GDM1 (cell line): ENCODE measurements around the gene HSPB6.
A peak's percentile ranks its signal among the peaks of the same experiment; 100 is the strongest.

Experiments
- DNase-seq: peaks from one replicate; lab custom pipeline; 2025; lab: John Stamatoyannopoulos, UW

Gene HSPB6

DNA sequence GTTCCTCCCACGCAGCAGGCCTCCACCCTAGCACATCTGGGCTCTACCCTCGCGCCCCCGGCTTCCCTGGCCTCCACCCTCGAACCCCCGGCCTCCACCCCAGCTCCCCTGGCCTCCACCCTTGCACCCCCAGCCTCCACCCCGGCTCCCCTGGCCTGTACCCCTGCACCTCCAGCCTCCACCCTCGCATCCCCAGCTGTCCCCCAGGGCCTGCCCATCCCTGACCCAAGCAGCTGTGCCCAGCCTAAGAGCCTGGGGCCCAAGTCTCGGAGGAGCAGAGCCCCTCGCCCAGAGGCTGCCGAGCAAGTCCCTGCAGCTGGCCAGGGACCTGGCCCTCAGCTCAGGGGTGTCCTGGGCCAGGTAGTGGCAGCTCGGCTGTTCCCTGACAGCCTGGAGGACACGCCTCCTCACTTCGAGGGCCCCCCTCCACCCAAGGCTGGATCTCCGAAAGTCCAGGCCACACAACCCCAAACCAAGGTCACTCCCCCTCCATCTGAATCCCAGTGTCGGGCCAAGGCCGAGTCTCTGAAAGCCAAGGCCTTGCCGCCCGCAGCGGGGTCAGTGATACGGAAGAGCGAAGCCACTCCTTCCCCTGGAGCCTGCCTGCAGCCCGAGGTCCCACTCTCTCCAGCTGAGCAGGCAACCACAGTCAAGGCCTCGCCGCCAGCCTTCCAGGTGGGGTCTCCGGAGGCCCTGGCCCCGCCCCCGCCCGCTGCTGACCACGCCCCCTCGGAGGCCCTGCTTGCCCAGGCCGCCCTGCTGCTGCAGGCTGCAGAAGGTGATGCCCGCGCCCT lies 10.7 kb upstream of the HSPB6 start:
- DNase-seq: no peak

DNA sequence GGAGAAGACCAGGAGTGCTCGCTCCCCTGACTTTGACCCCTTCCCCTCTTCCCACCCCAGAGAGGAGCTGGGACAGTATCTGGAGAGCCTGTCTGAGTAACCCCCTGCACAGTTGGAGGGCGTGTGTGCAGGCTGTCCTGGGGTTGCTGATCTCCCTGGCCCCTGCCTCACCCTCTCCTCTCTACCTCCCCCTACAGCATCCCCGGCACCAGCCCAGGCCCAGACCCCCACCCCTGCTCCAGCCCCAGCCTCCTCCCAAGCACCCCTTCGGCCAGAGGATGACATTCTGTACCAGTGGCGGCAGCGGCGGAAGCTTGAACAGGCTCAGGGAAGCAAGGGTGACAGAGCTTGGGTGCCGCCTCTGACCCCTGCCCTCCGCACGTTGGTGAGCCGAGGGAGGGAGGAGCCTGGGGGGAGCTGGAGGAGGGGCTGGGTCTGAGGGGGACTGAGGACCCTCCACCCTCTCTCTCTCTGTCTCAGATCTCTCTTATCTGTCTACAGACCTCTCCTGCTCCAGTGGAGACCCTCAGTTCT lies 9.8 kb upstream of the HSPB6 start:
- DNase-seq: no peak

DNA sequence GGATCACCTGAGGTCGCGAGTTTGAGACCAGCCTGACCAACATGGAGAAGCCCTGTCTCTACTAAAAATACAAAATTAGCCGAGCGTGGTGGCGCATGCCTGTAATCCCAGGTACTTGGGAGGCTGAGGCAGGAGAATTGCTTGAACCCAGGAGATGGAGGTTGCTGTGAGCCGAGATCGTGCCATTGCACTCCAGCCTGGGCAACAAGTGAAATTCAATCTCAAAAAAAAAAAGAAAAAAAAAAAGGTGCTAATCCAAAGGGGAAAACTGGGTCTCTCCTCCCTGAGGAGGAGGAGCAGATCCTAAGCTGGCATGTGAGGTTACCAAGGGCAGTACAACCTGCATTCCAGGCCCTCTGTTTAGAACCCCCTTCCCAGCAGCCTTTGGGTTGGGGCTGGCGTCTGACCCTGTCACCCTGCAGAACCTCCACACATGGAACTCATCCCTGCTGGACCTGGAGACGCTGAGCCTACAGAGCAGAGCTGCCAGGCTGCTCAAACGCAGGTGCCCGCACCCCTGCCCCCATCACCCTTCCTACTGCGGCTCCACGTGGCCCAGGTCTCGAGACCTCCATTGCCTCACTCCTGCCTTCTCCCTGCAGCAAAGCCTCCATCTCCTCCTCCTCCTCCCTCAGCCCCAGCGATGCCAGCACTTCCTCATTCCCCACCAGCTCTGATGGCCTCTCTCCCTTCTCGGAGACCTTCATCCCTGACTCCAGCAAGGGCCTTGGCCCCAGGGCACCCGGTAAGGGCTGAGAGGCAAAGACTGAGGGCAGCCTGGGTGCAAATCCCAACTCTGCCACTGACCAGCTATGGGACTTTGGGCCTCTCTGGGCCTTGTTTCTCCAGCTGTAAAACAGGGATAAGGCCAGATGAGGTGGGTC lies 7.8 kb upstream of the HSPB6 start:
- no peak for DNase-seq

DNA sequence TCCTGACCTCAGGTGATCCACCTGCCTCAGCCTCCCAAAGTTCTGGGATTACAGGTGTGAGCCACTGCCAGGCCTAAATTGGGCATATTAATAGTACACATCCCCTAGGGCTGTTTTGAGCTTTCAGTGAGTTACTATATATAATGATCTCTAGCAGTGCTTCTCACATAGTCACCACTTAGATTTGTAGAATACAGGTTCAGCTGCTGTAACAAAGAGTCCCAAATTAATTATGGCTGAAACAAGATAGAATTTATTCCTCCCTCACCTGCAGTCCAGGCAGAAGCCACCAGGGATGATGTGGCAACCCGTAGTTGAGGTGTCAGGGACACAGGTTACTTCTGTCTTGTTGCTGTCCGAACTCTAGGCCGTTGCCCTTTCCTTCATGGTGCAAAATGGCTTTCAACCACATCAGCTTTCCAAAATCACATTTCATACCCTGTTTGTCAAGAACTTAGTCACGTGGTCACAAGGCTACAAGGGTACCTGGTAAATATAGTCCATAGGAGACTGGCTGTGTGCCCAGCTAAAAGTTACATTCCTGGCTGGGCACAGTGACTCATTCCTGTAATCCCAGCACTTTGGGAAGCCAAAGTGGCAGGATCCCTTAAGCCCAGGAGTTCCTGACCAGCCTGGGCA lies 4.0 kb upstream of the HSPB6 start:
- no peak for DNase-seq

DNA sequence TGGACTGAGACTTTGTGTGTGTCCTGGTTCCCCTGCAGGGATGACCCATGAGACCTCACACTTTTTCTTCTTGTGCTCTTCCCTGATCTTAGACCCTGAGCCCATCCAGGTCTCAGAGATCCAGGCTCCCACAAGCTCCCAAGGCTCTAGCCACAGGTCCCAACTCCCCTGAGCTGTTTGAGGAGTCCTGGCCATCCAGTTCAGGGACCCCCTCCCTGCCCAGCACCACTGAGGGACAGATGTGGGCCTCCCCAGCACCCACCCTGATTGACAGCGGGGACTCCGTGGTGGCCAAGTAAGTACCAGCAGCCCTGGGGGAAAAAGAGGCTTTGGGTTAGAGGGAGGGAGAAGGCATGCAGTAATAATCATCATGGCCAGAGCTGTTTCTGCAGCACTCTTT lies 2.9 kb upstream of the HSPB6 start:
- no peak for DNase-seq

DNA sequence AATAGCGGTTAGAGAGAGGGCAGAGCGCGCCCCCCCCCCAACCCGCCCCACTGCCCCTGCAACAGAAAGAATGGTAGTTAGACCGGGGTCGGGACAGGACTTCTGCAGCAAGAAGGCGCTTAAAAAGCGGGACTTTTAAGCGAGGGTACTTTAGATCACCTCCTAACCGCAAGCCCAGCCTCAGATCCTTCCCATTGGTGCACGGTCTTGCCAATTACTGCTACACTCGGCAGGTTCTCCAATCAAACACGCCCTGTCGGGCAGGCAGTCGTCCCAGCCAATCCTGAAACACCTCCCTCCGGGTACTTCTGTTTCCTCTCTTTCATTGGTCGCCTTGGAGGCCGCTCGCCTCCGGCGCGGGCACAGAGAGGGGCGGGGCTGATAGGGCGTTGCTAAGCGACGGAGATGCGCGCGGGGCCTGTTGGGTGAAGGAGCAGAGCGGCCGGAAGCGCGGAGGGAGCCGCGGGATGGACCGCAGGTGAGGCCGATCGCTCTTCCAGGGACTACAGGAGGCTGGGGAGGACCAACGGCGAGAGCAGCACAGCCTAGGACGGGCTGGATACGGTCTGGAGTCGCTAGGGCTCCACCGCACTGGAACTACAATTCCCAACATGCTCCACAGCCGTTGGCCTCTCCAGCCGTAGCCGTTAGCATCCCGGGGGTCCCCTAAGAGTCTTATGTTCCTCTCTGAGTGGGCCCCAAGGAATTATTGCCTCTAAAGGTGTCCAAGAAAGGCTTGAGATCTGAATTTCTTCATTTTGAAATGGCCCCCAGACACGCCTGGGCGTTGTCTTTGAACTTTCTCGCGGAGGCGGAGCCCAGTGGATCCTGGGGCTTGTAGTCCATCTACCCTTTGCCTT lies 1.1 kb upstream of the HSPB6 start, which contains the start of gene PROSER3:
TSS of gene PROSER3 (plus strand) at position 428 of the 860 bp plus-strand sequence. CDS start at position 468, 40 bp downstream.
- DNase-seq: peak; percentile 98

DNA sequence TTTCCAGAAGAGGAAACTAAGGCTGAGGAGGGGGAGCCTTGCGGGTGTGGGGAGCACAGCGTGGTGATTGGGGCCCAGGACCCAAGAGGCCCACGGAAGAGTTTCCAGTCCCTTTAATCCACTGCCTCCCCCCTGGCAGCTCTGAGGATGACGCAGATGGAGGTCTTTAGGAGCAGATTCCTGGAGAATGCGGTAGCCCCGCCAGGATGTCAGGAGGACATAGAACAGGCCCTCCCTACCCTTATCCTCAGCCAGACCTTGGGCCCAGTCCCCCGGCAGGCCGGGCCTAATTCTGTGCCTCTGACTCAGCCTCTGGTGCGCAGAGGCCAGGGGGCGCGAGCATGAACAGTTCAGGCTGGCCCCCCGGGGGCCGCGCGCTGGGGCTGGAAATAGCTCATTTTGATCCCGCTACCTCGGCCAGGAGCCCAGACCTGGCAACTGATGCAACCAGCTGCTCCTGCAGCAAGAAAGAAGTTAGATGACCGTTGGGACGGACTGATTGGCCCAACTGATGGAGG lies 461 bp upstream of the HSPB6 start:
- no peak for DNase-seq

DNA sequence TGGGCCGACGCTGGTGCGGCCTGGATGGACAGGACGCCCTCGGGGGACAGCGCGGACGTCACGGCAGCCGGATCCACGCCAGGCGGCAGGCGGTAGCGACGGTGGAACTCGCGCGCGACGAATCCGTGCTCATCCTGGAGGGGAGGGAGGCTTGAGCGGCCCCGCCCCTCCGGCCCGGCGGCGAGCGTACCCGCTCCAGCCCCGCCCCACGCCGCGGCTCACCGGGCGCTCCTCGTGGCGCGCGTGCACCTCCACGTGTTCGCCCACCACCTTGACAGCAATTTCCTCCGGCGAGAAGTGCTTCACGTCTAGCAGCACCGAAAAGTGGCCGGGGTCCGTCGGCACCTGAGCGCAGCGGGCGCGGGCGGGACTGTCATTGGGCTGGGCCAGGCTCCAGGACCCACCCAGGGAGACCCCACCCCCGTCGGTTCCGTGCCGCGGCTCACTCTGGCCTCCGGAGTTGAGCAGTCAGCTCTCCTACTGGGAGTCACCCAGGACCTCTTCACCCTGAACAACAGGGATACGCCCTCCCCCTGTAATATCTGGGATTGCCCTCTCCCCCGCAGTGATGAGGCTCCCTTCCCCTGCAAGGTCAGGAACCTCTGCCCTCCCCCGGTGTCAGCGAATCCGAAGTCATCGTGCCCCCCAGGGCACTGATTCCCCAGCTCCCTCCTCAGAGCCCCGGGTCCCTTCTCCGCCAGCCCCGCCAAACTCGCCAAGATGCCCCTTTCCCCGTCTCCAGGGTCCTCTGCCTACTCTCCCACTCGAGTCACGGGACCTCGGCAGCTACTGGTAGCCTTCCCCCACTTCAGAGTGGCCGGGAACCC lies 1.1 kb downstream of the HSPB6 start:
- no peak for DNase-seq

DNA sequence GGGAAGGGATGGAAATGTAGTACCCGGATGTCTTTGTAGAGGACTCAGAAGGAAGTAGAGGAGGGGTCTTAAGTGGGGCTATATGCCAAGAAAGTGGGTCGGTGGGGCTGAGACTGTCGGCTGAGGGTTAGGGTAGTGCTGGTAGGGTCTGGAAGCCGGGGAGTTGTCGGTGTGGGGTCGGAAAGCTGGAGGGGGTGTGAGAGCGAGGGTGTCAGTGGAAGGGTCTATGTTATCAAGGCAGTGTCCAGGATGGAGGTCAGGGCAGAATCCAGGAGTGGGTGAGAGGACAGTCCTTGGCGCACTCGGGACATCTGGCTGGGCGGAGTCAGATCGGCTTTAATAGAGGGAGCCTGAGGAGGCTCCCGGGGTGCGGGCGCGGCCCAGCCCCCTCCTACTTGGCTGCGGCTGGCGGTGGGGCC lies 1.7 kb downstream of the HSPB6 start:
- no peak for DNase-seq

DNA sequence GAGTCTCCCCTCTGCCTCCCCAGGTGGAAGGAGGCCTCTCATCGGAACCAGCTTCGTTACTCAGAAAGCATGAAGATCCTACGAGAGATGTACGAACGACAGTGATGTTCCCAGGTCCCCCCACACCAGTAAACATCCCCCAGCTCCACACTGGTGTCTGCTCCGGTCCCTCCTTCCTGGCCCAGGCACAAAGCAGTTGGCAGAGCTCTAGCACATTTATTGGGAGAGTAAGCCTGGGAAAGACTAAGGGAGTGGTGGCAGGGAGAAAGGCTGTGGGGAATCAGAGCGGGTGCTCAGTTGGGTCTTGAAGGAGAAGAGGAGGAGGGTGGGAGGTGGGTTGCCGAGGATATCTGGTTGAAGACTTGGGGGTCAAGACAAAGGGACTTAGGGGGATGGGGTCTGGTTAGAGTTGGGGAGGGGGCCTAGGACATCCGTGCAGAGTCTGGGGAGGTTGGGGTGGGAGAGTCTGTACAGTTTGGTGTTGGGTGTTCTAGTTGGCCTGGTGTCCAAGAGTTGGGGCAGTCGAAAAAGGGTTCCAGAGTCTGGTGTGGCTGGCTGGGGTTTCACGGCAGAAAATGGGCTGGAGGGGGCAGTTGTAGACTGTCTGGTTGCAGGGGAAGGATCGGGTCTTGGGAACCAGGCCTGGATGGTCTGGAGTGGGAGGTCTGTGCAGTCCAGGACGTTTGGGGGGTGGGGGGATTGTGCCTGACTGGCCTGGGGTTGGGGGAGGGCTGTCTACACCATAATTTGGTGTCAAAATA lies 2.3 kb downstream of the HSPB6 start:
- DNase-seq: no peak

DNA sequence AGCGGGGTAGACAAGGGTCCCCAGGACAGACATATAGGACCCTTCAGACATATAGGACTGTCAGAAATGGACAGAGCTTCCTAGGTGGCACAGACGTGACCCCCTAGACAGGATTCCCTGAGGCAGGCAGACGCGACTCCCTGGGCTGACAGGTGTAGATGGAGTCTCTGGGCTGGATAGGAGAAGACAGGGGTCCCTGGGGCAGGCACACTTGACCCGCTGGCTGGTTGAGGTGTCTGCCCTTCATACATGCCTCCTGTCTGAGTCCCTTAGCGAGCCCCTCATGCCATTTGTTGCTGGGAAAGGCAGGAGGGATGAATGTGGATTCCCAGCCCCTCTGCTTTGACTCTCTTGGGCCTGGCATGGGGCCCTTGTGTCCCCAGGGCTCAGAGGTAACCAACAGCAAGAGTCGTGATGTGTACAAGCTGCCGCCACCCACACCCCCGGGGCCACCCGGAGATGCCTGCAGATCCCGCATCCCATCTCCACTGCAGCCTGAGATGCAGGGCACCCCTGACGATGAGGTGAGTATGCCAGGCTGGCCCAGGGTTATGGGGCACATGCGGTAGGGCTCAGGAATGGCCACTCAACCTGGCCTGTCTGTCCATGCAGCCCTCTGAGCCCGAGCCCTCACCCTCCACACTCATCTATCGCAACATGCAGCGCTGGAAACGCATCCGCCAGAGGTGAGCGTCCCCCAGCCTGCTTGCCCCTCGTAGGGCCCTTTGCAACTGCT lies 3.0 kb downstream of the HSPB6 start:
- no peak for DNase-seq

DNA sequence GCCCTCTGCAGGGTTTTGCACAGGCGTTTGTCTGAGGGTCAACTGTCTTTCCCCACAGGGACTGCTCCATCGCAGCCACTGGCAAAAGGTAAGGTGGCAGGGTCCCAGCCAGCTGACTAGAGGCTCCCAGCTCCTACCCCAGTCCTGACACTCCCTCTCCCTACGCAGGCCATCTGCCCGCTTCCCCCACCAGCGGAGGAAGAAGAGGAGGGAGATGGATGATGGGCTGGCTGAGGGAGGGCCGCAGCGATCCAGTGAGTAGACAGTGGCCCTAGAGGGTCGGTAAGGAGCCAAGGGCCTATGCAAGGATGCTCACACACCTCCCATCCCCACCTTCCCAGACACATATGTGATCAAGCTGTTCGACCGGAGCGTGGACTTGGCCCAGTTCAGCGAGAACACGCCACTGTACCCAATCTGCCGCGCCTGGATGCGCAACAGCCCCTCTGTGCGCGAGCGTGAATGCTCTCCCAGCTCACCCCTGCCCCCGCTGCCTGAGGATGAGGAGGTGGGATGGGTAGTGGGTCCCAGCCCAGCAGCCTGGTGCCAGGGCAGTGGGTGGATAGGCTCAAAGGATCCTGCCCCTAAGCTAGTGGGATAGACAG lies 4.0 kb downstream of the HSPB6 start:
- no peak for DNase-seq

DNA sequence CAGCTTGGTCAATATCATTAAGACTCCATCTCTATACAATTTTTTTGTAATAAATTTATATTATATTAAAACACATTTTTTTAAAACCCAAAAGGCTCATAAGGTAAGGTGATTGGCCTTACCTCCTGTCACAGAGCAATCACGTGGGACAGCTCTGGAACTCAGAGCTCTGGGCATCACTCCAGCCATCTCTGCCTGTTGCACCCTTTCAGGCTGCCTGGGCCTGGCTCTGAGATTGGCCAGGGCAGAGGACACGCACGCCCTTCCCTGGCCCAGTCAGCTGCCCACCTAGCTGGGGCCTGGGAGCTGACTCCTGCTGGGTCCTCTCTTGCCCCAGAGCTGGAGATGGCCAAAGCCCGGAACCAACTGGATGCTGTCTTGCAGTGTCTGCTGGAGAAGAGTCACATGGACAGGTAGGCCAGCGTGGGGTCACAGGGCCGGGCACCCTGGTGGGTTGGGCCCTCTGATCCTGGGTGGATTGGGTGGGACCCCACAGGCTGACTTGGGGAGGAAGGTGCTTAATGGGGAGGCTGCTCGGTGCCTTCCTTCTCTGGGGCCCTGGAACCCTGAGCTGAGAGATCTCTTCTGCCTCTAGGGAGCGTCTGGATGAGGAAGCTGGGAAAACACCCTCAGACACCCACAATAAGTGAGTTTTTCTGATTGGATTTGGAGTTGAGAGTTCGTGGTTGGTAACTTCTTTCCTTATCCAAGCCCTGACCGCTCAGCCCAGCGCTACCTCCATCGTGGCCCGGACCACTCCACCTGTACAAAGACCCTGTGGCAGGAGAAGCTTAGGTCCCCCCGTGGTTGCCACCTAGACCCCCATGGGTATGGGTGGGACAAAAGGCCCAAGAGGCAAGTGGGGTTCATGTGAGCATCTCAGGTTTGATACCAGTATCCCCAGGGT lies 4.7 kb downstream of the HSPB6 start:
- no peak for DNase-seq

DNA sequence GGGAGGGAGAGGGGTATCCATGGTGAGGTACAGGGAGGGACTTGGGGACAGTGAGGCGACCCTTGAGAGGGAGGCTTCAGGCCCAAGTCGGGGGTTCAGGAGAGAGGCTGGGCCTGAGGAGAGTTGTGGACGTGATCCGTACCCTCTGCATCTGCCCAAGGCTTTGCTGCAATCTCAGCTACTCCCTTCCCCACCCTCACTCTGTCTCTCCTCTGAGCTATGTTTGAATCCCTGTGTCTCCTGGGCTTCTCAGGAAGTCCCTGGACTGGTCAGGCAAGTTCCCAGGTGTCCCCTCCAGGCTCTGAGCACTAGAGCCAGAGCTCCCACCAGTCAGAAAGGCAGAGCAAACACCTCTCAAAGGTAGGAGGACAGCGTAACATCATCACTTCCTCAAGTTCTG lies 6.7 kb downstream of the HSPB6 start:
- DNase-seq: no peak

DNA sequence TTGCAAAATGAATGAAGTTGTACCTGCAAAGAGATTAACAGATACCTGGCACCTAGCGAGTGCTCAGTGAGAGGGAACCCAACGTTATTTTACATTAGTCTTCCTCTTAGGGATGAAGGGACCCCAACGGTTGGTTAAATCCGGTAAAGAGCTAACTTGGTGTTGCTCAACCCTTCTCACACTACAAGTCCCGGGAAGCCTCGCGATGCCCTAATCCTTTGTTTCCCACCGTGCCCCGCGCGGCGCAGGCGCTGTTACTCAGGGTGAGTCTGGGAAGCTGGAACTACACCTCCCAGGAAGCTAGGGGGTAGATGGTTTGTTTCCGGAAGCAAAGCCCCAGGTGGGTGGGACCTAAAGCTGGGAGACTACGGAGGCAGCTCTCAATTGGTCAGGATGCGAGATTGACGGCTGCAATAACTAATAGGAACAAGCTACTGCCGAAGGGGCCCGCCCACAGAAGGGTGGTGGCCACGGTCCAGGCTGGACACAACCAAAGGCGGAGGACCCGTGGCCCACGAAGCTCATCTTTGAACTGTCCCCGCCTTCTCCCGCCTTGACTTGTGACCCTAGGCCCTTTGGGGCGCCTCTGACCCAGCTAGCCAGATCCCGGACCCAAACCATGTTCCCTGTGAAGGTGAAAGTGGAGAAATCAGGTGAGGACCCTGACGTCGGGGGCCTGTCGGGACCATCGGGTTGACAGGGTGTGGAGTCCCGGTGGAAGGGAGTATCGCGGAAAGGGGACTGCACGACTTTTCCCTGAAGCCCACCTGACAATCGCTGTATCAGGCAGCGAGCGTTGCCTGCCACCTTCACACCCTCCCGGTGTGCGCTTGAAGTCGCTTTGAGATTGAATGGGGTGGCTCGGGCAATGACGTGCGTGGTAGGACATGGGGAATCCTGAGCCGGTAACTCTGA lies 8.5 kb downstream of the HSPB6 start, which contains the start of gene LIN37:
TSS of gene LIN37 (plus strand) at position 471 of the 915 bp plus-strand sequence. CDS start at position 620, 149 bp downstream.
- DNase-seq: peak; percentile 96

DNA sequence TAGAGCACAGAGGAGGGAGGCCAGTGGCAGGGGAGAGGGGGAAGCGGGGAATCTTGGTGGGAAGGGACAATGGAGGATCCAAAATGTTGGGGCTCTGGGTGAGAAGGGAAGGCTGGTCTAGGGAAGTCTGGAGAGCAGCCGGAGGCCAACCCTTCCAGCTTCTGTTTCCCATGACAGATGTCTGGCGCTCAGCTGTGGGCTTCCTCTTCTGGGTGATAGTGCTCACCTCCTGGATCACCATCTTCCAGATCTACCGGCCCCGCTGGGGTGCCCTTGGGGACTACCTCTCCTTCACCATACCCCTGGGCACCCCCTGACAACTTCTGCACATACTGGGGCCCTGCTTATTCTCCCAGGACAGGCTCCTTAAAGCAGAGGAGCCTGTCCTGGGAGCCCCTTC lies 10.3 kb downstream of the HSPB6 start:
- DNase-seq: no peak
